HG03039 (cell line): ENCODE measurements around the gene PAAF1.
A peak's percentile ranks its signal among the peaks of the same experiment; 100 is the strongest.

Experiments
- ATAC-seq: cut with Tn5 transposase; IDR thresholded peaks from one replicate; pipeline ENCODE4 v1.9.1; 2021; ENCODE audit warnings: mild to moderate bottlenecking, moderate library complexity; ENCODE audit not compliant: unreplicated experiment

The PAAF1 gene

DNA sequence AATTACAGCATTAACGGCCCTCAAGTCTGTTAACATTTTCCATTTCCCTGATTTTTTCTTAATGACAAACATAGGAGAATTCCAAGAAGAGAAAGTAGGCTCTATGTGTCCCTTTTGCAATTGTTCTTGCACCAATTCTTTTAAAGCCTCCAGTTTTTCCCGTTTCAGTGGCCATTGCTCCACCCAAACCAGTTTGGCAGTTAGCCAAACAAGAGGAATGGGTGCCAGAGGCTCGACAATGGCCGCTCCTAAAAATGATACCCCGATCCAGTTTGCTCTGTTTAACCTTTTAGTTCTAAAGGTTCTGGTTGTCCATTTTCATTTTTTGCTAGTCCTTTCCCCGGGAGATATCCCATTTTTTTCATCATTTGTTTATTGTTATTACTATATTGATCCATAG is 67.3 kb downstream of the PAAF1 start:
- ATAC-seq: no peak

DNA sequence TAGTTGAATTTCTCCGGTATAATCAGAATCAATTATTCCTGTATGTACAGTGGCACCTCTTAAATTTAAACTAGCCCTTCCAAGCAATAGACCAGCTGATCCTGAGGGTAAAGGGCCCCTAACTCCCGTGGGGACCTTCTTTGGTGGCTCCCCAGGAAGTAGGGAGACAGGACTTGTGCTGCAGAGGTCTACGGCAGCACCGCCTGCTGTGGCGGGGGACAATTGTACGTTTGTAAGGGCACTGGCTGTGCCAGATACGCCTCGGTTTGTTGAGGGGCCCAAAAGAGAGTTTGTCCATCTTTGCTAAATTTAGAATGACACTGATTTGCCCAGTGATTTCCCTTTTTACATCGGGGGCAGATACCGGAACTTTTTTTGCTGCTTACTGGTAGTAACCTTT is 68.1 kb downstream of the PAAF1 start:
- no peak for ATAC-seq

GRCh38 chr11:73945396-73945795 is 68.6 kb downstream of the PAAF1 start:
- ATAC-seq: no peak

GRCh38 chr11:73946798-73947458 is 70.1 kb downstream of the PAAF1 start:
- no peak for ATAC-seq

DNA sequence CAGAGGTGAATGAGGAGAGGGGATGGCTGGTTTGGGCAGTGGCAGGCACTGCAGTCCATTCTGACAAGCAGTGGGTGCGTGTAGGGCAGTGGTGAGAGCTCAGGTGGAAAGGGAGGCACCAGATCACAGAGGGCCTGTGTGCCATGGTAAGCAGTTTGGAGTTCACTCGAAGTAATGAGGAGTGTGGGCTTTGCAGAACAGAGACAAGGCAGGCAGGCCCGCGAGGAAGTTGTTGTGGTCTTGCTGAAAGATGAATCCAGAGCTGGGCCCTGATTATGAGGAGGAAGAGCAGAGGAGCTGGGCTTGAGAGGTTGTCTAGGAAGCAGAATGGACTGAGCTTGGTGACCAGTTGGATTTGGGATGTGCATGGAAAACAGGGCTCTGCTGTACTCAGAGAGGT is 72.4 kb downstream of the PAAF1 start:
- ATAC-seq: no peak

- no peak for ATAC-seq
Measured at GRCh38 chr11:73949912-73950311, 73.1 kb downstream of the PAAF1 start.

DNA sequence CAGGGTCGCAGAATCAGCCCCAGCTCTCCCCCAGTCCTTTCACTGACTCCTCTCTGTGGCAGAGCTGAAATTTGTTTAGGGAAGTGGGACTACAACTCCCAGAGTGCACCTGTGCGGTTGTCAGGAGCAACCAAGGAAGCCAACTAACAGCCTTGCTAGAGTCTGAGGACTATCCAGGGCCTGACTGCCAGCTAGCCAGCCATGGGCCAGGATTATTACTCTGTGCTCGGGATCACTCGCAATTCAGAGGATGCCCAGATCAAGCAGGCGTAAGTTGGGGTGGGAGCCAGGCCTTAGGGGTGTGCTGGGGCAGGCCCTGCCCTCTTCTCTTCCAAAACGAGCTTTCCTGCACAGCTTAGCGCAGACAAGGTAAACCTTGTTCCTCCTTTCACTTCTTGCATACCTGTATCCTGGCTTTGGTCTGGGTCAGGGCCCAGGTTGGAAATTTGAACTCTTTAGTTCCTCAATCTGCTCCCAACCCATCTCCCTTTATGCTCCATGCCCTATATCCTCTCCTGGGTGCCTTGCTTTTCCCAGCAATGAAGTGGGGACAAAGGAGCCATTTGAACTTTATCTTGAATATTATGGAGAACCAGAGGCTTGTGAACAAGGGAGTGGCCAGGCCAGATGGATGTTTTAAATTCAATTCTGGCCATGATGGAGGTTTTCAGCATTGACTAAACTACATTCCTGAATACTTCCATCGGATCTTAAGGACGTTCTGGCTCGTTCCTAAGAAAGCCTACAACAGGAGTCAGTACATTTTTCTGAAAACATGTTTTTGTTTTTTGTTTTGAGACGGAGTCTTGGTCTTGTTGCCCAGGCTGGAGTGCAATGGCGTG is 74.3 kb downstream of the PAAF1 start, which contains the start of gene DNAJB13:
Gene DNAJB13 (plus strand): TSS at position 158 of the 842 bp plus-strand sequence. CDS start 44 bp downstream, at position 202.
- peak; percentile 54 for ATAC-seq

GRCh38 chr11:73951797-73952196 is 75.0 kb downstream of the PAAF1 start:
- ATAC-seq: no peak

GRCh38 chr11:73956876-73957653 is 80.3 kb downstream of the PAAF1 start:
- ATAC-seq: no peak

GRCh38 chr11:73957654-73958361 is 81.0 kb downstream of the PAAF1 start:
- no peak for ATAC-seq

DNA sequence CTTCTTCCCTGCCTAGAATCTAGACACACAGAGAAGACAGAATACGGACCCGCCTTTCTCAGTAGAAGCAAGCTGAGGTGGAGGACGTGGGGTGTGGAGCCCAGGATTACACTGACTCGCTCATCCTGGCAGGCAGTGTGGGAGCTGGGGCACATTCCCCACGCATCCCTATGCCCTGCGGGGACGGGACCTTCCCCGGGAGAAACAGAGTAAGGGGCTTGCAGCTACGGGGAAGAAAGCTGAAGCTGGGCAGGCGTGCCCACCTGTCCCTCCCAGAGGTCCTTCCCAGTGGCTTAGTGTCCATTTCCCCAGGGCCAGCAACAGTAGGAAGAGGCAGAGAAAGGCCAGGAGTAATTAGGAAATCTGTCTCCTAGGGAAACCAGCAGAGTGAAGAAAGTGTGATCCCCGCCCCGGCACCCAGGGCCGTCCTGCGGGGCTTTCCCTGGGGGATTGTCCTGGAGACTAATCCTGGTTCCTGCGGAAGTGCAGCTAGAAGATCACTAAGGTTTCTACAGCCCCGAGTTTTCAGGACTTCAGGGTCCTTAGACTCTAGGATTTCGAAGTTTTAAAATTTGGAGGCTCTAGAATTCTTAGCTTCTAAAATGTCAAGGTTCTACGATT is 81.8 kb downstream of the PAAF1 start:
- no peak for ATAC-seq

GRCh38 chr11:73961321-73961720 is 84.5 kb downstream of the PAAF1 start:
- no peak for ATAC-seq

GRCh38 chr11:73962101-73962705 is 85.4 kb downstream of the PAAF1 start:
- ATAC-seq: no peak

- no peak for ATAC-seq
Measured at GRCh38 chr11:73963861-73964260, 87.1 kb downstream of the PAAF1 start.

DNA sequence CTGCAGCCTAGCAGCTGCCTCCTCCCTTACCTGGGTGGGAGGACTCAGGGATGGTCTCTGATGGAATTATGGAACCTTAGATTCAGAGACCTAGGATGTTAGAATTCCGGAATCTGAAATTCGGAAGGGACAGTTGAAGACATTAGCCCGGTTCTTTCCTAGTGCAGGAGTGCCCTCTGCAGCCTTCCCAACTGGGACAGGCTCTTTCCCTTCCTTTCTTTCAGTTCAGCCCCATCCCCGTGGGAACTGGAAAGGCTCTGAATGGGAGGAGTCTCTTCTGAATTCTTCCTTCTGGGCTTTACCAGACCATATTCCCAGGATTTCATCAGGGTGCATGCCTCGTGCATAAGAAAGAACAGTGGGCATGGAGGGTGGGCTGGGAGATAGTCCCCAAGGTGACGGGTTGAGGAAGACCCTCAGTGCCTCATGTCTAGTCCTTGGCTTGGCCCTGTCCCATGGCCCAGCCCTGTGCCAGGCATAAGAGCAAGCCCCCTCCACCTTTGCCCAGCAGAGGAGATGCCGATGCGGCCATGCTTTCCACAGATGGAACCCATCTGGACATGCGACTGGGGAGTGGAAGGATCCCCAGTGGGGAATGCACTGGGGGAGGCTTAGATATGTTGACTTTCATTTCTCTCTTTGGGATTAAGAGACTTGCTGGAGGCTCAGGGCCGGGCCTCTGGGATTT is 88.4 kb downstream of the PAAF1 start:
- no peak for ATAC-seq

GRCh38 chr11:73965764-73966121 is 88.9 kb downstream of the PAAF1 start:
- ATAC-seq: no peak

DNA sequence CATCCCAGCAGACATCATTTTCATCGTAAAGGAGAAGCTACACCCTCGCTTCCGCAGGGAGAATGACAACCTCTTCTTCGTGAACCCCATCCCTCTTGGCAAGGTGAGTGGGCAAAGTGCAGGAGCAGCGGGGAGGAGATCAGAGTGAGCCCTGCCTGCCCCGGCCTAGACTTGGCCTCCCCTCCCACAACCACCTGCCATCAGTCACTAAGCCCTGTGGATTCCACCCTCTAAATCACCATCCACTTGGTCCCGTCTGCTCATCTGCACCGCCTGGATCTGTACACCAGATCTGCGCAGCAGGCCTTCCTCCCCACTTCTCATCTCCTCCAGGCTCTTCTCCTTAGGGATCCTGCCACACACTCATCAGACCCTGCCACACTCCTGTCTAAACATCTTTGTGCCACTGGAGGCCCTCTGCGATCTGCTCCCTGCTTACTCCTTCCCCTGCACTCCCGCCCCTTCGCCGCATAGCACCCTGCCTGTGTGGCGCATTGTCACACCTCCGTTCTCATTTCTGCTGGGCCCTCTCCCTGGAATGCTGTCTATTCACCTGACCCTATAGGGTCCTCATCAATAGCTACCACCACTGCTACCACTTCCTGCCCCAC is 91.7 kb downstream of the PAAF1 start:
- no peak for ATAC-seq

- ATAC-seq: no peak
Measured at GRCh38 chr11:73969091-73969490, 92.3 kb downstream of the PAAF1 start.
